22Rv1 (cell line): ENCODE data around the gene PDK4.

Experiments used
- CTCF ChIP-seq: fragments of 450-650 bp; IDR thresholded peaks from 2 replicates; pipeline ENCODE4 v1.5.1; 2017; ENCODE audit warnings: mild to moderate bottlenecking
- ZFX ChIP-seq: fragments of 450-650 bp; IDR thresholded peaks from 2 replicates; pipeline ENCODE4 v1.6.1; 2017; ENCODE audit warnings: antibody characterized with exemption, borderline replicate concordance

DNA sequence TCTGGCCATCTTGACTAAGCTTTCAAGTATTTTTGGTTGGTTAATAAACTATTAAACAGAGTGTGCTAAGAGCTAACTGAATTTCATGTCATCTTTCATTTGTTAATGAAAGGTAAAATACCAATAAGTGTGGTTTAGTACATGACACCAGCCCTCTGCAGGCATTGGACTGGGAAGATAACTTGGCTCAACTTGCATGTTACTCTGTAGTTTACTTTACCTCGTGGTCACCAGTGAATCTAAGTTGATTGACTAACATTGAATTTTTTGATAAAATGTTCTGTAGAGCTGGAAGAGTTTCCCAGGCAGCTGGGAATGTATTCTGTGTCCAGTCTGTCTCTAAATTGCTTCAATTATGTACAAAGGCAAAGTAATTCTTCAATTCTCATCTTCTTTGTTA is 60.7 kb downstream of the PDK4 start:
- TF ChIP-seq CTCF (no peak), ZFX (no peak)
